ENCODE results near the gene TMEM87A.

TMEM87A gene

GRCh38 chr15:42191610-42192346, 81.5 kb downstream of the TMEM87A start:
- Histone ChIP-seq H3K36me3 (ENCODE audit: control insufficient read depth, insufficient read depth, low read length) (peaks cover 34% of the 10 kb centered on the region), H3K4me3 (ENCODE audit: insufficient read depth, low read depth, low read length) (no peak overlapping the region)
- 97% methylated on average over 6 to 7 of the region's 8 CpGs for WGBS, 2 experiments

GRCh38 chr15:42190370-42190769, 82.9 kb downstream of the TMEM87A start:
- Histone ChIP-seq H3K27ac (ENCODE audit: insufficient read depth, low read depth, low read length, poor library complexity, severe bottlenecking) (no peak overlapping the region), H3K36me3 (ENCODE audit: control insufficient read depth, insufficient read depth, low read length) (peaks cover 38% of the 10 kb centered on the region), H3K9me3 (ENCODE audit: control insufficient read depth, low read length) (no peaks in the 10 kb centered on the region), H3K27me3 (ENCODE audit: control insufficient read depth, insufficient read depth, low read length, poor library complexity, severe bottlenecking) (no peaks in the 10 kb centered on the region), H3K4me3 (ENCODE audit: insufficient read depth, low read depth, low read length) (no peak overlapping the region), H3K4me1 (ENCODE audit: control insufficient read depth, insufficient read depth, low read length) (no peaks in the 10 kb centered on the region)
- 89 to 94% methylated on average over 2 of the region's 2 CpGs for WGBS, 2 experiments

More at GRCh38 chr15:42191610-42192346, 81.5 kb downstream of the TMEM87A start:
- Histone ChIP-seq H3K9me3 (ENCODE audit: control insufficient read depth, low read length) (no peaks in the 10 kb centered on the region), H3K27me3 (ENCODE audit: control insufficient read depth, insufficient read depth, low read length, poor library complexity, severe bottlenecking) (no peaks in the 10 kb centered on the region), H3K4me1 (ENCODE audit: control insufficient read depth, insufficient read depth, low read length) (no peaks in the 10 kb centered on the region), H3K27ac (ENCODE audit: insufficient read depth, low read depth, low read length, poor library complexity, severe bottlenecking) (no peak overlapping the region)

GRCh38 chr15:42185801-42186200, 87.4 kb downstream of the TMEM87A start:
- H3K27ac ChIP-seq (ENCODE audit: insufficient read depth, low read depth, low read length, poor library complexity, severe bottlenecking) = no peak overlapping the region
- no peaks in the 10 kb centered on the region for H3K27me3 ChIP-seq (ENCODE audit: control insufficient read depth, insufficient read depth, low read length, poor library complexity, severe bottlenecking)
- no peaks in the 10 kb centered on the region for H3K9me3 ChIP-seq (ENCODE audit: control insufficient read depth, low read length)
- no peaks in the 10 kb centered on the region for H3K4me1 ChIP-seq (ENCODE audit: control insufficient read depth, insufficient read depth, low read length)
- H3K4me3 ChIP-seq (ENCODE audit: insufficient read depth, low read depth, low read length) = no peak overlapping the region
- peaks cover 49% of the 10 kb centered on the region for H3K36me3 ChIP-seq (ENCODE audit: control insufficient read depth, insufficient read depth, low read length)
- 94 to 97% methylated on average over 1 of the region's 1 CpG for WGBS, 2 experiments

- no peaks in the 10 kb centered on the region for H3K4me1 ChIP-seq (ENCODE audit: control insufficient read depth, insufficient read depth, low read length)
- no peak overlapping the region for H3K27ac ChIP-seq (ENCODE audit: insufficient read depth, low read depth, low read length, poor library complexity, severe bottlenecking)
- H3K36me3 ChIP-seq (ENCODE audit: control insufficient read depth, insufficient read depth, low read length) = peaks cover 45% of the 10 kb centered on the region
- H3K9me3 ChIP-seq (ENCODE audit: control insufficient read depth, low read length) = no peaks in the 10 kb centered on the region
- H3K27me3 ChIP-seq (ENCODE audit: control insufficient read depth, insufficient read depth, low read length, poor library complexity, severe bottlenecking) = no peaks in the 10 kb centered on the region
- 93 to 94% methylated on average over 2 to 4 of the region's 4 CpGs for WGBS, 2 experiments
- H3K4me3 ChIP-seq (ENCODE audit: insufficient read depth, low read depth, low read length) = no peak overlapping the region
Observed at GRCh38 chr15:42184736-42185135, 88.5 kb downstream of the TMEM87A start.

GRCh38 chr15:42184296-42184695, 88.9 kb downstream of the TMEM87A start:
- Histone ChIP-seq H3K4me1 (ENCODE audit: control insufficient read depth, insufficient read depth, low read length) (no peaks in the 10 kb centered on the region), H3K4me3 (ENCODE audit: insufficient read depth, low read depth, low read length) (no peak overlapping the region), H3K27me3 (ENCODE audit: control insufficient read depth, insufficient read depth, low read length, poor library complexity, severe bottlenecking) (no peaks in the 10 kb centered on the region), H3K9me3 (ENCODE audit: control insufficient read depth, low read length) (no peaks in the 10 kb centered on the region), H3K27ac (ENCODE audit: insufficient read depth, low read depth, low read length, poor library complexity, severe bottlenecking) (no peak overlapping the region), H3K36me3 (ENCODE audit: control insufficient read depth, insufficient read depth, low read length) (peaks cover 48% of the 10 kb centered on the region)
- whole genome bisulfite sequencing, 2 experiments = 95 to 96% methylated on average over 5 of the region's 5 CpGs

GRCh38 chr15:42182961-42183360, 90.3 kb downstream of the TMEM87A start:
- no peaks in the 10 kb centered on the region for H3K4me1 ChIP-seq (ENCODE audit: control insufficient read depth, insufficient read depth, low read length)
- no peak overlapping the region for H3K27ac ChIP-seq (ENCODE audit: insufficient read depth, low read depth, low read length, poor library complexity, severe bottlenecking)
- 92 to 96% methylated on average over 6 of the region's 6 CpGs for WGBS, 2 experiments
- no peak overlapping the region for H3K4me3 ChIP-seq (ENCODE audit: insufficient read depth, low read depth, low read length)
- no peaks in the 10 kb centered on the region for H3K27me3 ChIP-seq (ENCODE audit: control insufficient read depth, insufficient read depth, low read length, poor library complexity, severe bottlenecking)
- no peaks in the 10 kb centered on the region for H3K9me3 ChIP-seq (ENCODE audit: control insufficient read depth, low read length)
- H3K36me3 ChIP-seq (ENCODE audit: control insufficient read depth, insufficient read depth, low read length) = peaks cover 38% of the 10 kb centered on the region

- WGBS, 2 experiments = 93 to 94% methylated on average over 5 to 6 of the region's 6 CpGs
- no peaks in the 10 kb centered on the region for H3K9me3 ChIP-seq (ENCODE audit: control insufficient read depth, low read length)
- no peaks in the 10 kb centered on the region for H3K27me3 ChIP-seq (ENCODE audit: control insufficient read depth, insufficient read depth, low read length, poor library complexity, severe bottlenecking)
- no peaks in the 10 kb centered on the region for H3K4me1 ChIP-seq (ENCODE audit: control insufficient read depth, insufficient read depth, low read length)
- H3K4me3 ChIP-seq (ENCODE audit: insufficient read depth, low read depth, low read length) = no peak overlapping the region
- no peak overlapping the region for H3K27ac ChIP-seq (ENCODE audit: insufficient read depth, low read depth, low read length, poor library complexity, severe bottlenecking)
- peaks cover 32% of the 10 kb centered on the region for H3K36me3 ChIP-seq (ENCODE audit: control insufficient read depth, insufficient read depth, low read length)
Observed at GRCh38 chr15:42182328-42182886, 90.8 kb downstream of the TMEM87A start.

GRCh38 chr15:42178056-42178455, 95.2 kb downstream of the TMEM87A start:
- no peaks in the 10 kb centered on the region for H3K27me3 ChIP-seq (ENCODE audit: control insufficient read depth, insufficient read depth, low read length, poor library complexity, severe bottlenecking)
- no peak overlapping the region for H3K27ac ChIP-seq (ENCODE audit: insufficient read depth, low read depth, low read length, poor library complexity, severe bottlenecking)
- peaks cover 12% of the 10 kb centered on the region for H3K36me3 ChIP-seq (ENCODE audit: control insufficient read depth, insufficient read depth, low read length)
- WGBS, 2 experiments = 88 to 93% methylated on average over 2 of the region's 2 CpGs
- H3K4me3 ChIP-seq (ENCODE audit: insufficient read depth, low read depth, low read length) = no peak overlapping the region
- H3K4me1 ChIP-seq (ENCODE audit: control insufficient read depth, insufficient read depth, low read length) = no peaks in the 10 kb centered on the region
- no peaks in the 10 kb centered on the region for H3K9me3 ChIP-seq (ENCODE audit: control insufficient read depth, low read length)

- Histone ChIP-seq H3K4me3 (ENCODE audit: insufficient read depth, low read depth, low read length) (no peak overlapping the region), H3K9me3 (ENCODE audit: control insufficient read depth, low read length) (no peaks in the 10 kb centered on the region), H3K4me1 (ENCODE audit: control insufficient read depth, insufficient read depth, low read length) (no peaks in the 10 kb centered on the region), H3K27me3 (ENCODE audit: control insufficient read depth, insufficient read depth, low read length, poor library complexity, severe bottlenecking) (no peaks in the 10 kb centered on the region), H3K27ac (ENCODE audit: insufficient read depth, low read depth, low read length, poor library complexity, severe bottlenecking) (no peak overlapping the region), H3K36me3 (ENCODE audit: control insufficient read depth, insufficient read depth, low read length) (peaks cover 12% of the 10 kb centered on the region)
- WGBS, 2 experiments = 95% methylated on average over 5 of the region's 5 CpGs
Observed at GRCh38 chr15:42175671-42176070, 97.6 kb downstream of the TMEM87A start.

- Histone ChIP-seq H3K36me3 (ENCODE audit: control insufficient read depth, insufficient read depth, low read length) (peaks cover 12% of the 10 kb centered on the region), H3K27ac (ENCODE audit: insufficient read depth, low read depth, low read length, poor library complexity, severe bottlenecking) (no peak overlapping the region)
- 94 to 97% methylated on average over 5 of the region's 5 CpGs for WGBS, 2 experiments
Observed at GRCh38 chr15:42172475-42172874, 100.8 kb downstream of the TMEM87A start.

More at GRCh38 chr15:42172475-42172874, 100.8 kb downstream of the TMEM87A start:
- no peaks in the 10 kb centered on the region for H3K9me3 ChIP-seq (ENCODE audit: control insufficient read depth, low read length)
- H3K4me1 ChIP-seq (ENCODE audit: control insufficient read depth, insufficient read depth, low read length) = no peaks in the 10 kb centered on the region
- H3K27me3 ChIP-seq (ENCODE audit: control insufficient read depth, insufficient read depth, low read length, poor library complexity, severe bottlenecking) = no peaks in the 10 kb centered on the region
- H3K4me3 ChIP-seq (ENCODE audit: insufficient read depth, low read depth, low read length) = no peak overlapping the region
